ENCODE results near the gene ERN1. TPM values are rescaled to one million over a fixed set of nuclear protein-coding genes. Genes with fewer than 3 reads are reported as not detected.

ERN1 gene
- total and polyA plus RNA-seq, 2 of the 13 experiments (the other 11 are each of a cell fraction or from before 2014, with no cell fraction given) = 6.0 to 12.7 TPM

DNA sequence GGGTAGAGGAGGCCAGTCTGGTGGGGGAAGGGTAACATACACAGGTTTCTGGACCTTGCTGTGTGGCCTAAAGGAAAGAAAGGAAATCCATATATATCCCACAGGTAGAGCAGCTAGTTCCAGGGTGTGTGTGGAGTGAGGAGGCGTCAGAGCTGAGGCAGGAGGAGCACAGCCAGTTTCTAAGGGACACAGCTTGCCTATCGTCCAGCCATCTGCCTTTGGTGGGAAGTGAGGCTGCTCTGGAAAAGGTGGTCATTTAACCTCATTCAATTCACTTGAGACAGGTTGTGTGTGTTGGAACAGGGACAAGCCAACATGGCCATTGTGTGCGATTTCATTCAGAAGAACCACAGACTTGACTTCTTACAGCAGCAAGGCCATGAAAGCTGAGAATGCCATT lies 36.9 kb upstream of the ERN1 start (continued):
- TF ChIP-seq, protein P1, sequence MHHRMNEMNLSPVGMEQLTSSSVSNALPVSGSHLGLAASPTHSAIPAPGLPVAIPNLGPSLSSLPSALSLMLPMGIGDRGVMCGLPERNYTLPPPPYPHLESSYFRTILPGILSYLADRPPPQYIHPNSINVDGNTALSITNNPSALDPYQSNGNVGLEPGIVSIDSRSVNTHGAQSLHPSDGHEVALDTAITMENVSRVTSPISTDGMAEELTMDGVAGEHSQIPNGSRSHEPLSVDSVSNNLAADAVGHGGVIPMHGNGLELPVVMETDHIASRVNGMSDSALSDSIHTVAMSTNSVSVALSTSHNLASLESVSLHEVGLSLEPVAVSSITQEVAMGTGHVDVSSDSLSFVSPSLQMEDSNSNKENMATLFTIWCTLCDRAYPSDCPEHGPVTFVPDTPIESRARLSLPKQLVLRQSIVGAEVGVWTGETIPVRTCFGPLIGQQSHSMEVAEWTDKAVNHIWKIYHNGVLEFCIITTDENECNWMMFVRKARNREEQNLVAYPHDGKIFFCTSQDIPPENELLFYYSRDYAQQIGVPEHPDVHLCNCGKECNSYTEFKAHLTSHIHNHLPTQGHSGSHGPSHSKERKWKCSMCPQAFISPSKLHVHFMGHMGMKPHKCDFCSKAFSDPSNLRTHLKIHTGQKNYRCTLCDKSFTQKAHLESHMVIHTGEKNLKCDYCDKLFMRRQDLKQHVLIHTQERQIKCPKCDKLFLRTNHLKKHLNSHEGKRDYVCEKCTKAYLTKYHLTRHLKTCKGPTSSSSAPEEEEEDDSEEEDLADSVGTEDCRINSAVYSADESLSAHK (CRISPR knock-in tag; IDR thresholded peaks at IDR 0.05; ENCODE audit: borderline replicate concordance) = no peak
- TF ChIP-seq, protein P2, sequence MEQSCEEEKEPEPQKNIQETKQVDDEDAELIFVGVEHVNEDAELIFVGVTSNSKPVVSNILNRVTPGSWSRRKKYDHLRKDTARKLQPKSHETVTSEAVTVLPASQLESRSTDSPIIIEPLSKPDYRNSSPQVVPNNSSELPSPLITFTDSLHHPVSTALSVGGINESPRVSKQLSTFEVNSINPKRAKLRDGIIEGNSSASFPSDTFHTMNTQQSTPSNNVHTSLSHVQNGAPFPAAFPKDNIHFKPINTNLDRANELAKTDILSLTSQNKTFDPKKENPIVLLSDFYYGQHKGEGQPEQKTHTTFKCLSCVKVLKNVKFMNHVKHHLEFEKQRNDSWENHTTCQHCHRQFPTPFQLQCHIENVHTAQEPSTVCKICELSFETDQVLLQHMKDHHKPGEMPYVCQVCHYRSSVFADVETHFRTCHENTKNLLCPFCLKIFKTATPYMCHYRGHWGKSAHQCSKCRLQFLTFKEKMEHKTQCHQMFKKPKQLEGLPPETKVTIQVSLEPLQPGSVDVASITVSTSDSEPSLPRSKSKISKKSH (CRISPR knock-in tag; IDR thresholded peaks at IDR 0.05; ENCODE audit: borderline replicate concordance) = no peak

GRCh38 chr17:64165347-64165746 lies 35.4 kb upstream of the ERN1 start:
- no peaks in the 10 kb centered on the region for H3K4me1 ChIP-seq (ENCODE audit: insufficient read depth, low read length)
- peaks cover 16 to 48% of the 10 kb centered on the region in 2 experiments for H3K36me3 ChIP-seq (replicated peaks in 1 of 2; ENCODE audit: control insufficient read depth in 1 of 2, insufficient read depth in 2 of 2, low read length in 2 of 2)
- ATAC-seq (no peak), FAIRE-seq (no peak), DNase-seq (ENCODE audit: low spot score) (no peak)
- H4K20me1 ChIP-seq (ENCODE audit: insufficient read depth, low read length) = no peaks in the 10 kb centered on the region
- TF ChIP-seq NFIB (CRISPR knock-in tag; IDR thresholded peaks at IDR 0.05; ENCODE audit: borderline replicate concordance) = no peak
- no peak for TF ChIP-seq RARA (CRISPR knock-in tag; IDR thresholded peaks at IDR 0.05)
- no peak for TF ChIP-seq ZNF784 (CRISPR knock-in tag; IDR thresholded peaks at IDR 0.05; ENCODE audit: borderline replicate concordance)
- TF ChIP-seq, protein P3, sequence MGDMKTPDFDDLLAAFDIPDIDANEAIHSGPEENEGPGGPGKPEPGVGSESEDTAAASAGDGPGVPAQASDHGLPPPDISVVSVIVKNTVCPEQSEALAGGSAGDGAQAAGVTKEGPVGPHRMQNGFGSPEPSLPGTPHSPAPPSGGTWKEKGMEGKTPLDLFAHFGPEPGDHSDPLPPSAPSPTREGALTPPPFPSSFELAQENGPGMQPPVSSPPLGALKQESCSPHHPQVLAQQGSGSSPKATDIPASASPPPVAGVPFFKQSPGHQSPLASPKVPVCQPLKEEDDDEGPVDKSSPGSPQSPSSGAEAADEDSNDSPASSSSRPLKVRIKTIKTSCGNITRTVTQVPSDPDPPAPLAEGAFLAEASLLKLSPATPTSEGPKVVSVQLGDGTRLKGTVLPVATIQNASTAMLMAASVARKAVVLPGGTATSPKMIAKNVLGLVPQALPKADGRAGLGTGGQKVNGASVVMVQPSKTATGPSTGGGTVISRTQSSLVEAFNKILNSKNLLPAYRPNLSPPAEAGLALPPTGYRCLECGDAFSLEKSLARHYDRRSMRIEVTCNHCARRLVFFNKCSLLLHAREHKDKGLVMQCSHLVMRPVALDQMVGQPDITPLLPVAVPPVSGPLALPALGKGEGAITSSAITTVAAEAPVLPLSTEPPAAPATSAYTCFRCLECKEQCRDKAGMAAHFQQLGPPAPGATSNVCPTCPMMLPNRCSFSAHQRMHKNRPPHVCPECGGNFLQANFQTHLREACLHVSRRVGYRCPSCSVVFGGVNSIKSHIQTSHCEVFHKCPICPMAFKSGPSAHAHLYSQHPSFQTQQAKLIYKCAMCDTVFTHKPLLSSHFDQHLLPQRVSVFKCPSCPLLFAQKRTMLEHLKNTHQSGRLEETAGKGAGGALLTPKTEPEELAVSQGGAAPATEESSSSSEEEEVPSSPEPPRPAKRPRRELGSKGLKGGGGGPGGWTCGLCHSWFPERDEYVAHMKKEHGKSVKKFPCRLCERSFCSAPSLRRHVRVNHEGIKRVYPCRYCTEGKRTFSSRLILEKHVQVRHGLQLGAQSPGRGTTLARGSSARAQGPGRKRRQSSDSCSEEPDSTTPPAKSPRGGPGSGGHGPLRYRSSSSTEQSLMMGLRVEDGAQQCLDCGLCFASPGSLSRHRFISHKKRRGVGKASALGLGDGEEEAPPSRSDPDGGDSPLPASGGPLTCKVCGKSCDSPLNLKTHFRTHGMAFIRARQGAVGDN (CRISPR knock-in tag; IDR thresholded peaks at IDR 0.05) = no peak
- TF ChIP-seq THAP9 (CRISPR knock-in tag; IDR thresholded peaks at IDR 0.05; ENCODE audit: borderline replicate concordance) = no peak
- TF ChIP-seq ATM (IDR thresholded peaks at IDR 0.05; ENCODE audit: borderline replicate concordance) = no peak
- no peak overlapping the region for H2AFZ ChIP-seq (ENCODE audit: low read length)
- intact Hi-C loops (cut with micrococcal nuclease; ENCODE audit: unreplicated experiment) (no loop called here), in situ Hi-C loops (cut with HindIII; ENCODE audit: extremely low pct_ligation_motif_present, low pct_unique_long_range_greater_than_20kb) (no loop called here)
- ChIA-PET CTCF (ENCODE audit: low intra/inter-chr PET ratio, low total read pairs) (no interaction called here), POLR2A (interaction anchor here (1.2 to 1.3 kb wide), 2 partner anchors 13 to 19 kb away, joined by 4 read pairs; no protein-coding TSS in a partner anchor)
- no peak overlapping the region for H3K4me3 ChIP-seq (replicated peaks in 1 of 3; ENCODE audit: insufficient read depth in 1 of 3, low read depth in 2 of 3, low read length in 3 of 3)
- H3K9me3 ChIP-seq (ENCODE audit: low read length) = no peaks in the 10 kb centered on the region
- WGBS (ENCODE audit: low lambda C conversion rate) = 95% methylated on average over 4 of the region's 4 CpGs
- no TSS peak for BruUV-seq (replicated peaks)
- H3K79me2 ChIP-seq (ENCODE audit: insufficient read depth, low read length) = no peaks in the 10 kb centered on the region
- no peak overlapping the region for H3K9ac ChIP-seq (ENCODE audit: insufficient read depth, low read depth, low read length)
- no peak overlapping the region for H3K27ac ChIP-seq (ENCODE audit: extremely low read length, insufficient read depth, low read length)
- no peak overlapping the region for H3K4me2 ChIP-seq (ENCODE audit: low read depth, low read length)
- H3K27me3 ChIP-seq (ENCODE audit: control insufficient read depth in 1 of 2, insufficient read depth in 2 of 2, low read length in 2 of 2) = no peaks in the 10 kb centered on the region

Data from HepG2 (cell line).